B cell (primary cell): ENCODE data around the gene TKT. TPM values are rescaled to one million over a fixed set of nuclear protein-coding genes. Genes with fewer than 3 reads are reported as not detected.

Experiments
- ATAC-seq: fragments of 200-7000 bp; cut with Tn5 transposase; one replicate; pipeline ENCODE4 v1.10.0; 2021; ENCODE audit warnings: low read depth, mild to moderate bottlenecking, moderate number of reproducible peaks, moderate library complexity
- CTCF ChIA-PET: fragments of 350-600 bp; sonication (Branson Sonifier 250); formaldehyde crosslinking; loops from one replicate; lab custom pipeline; 2021; ENCODE audit warnings: antibody characterized with exemption, inconsistent platforms; lab: Charles Lee
- POLR2A ChIA-PET: fragments of 350-600 bp; sonication (Branson Sonifier 250); formaldehyde crosslinking; loops from one replicate; lab custom pipeline; 2021; ENCODE audit warnings: antibody characterized with exemption; lab: Charles Lee
- DNase-seq: peaks from one replicate; pipeline ENCODE4 v3.0.0; 2013
- H2AFZ ChIP-seq: 2 replicates; pipeline ENCODE4 v1.6.1; 2012; ENCODE audit warnings: mild to moderate bottlenecking, low read depth, low read length; ENCODE audit not compliant: insufficient read depth, poor library complexity, severe bottlenecking
- H3K27ac ChIP-seq, 2 donors: 1 replicate in 1 of 2; 2 replicates in 1 of 2; pipeline ENCODE4 v1.5.1; 2012 to 2013; ENCODE audit warnings: low read length in 2 of 2, mild to moderate bottlenecking in 2 of 2, moderate library complexity in 1 of 2
- H3K27me3 ChIP-seq, 4 experiments: fragments of 200-600 bp in 1 of 4; sonication (generic) in 1 of 4; replicated peaks in 1 of 4; 1 replicate in 2 of 4; 2 replicates in 2 of 4; pipeline versions ENCODE4 v1.6.1 to v1.7.0; 2013 to 2016; ENCODE audit warnings: low read length in 3 of 4, mild to moderate bottlenecking in 2 of 4, mixed read lengths in 1 of 4, moderate library complexity in 1 of 4; ENCODE audit not compliant: insufficient read depth in 4 of 4, control insufficient read depth in 3 of 4; ENCODE audit errors: control extremely low read depth in 1 of 4
- H3K36me3 ChIP-seq, 2 experiments: replicated peaks in 1 of 2; 1 replicate in 1 of 2; 2 replicates in 1 of 2; pipeline versions ENCODE4 v1.6.1 to v1.7.1; 2013; ENCODE audit warnings: low read length in 1 of 2; ENCODE audit not compliant: insufficient read depth in 2 of 2, control insufficient read depth in 1 of 2; ENCODE audit errors: control extremely low read depth in 1 of 2, extremely low read depth in 1 of 2
- H3K4me1 ChIP-seq, 2 donors: fragments of 200-600 bp in 1 of 2; sonication (generic) in 1 of 2; 1 replicate in 1 of 2; 2 replicates in 1 of 2; pipeline versions ENCODE4 v1.5.1 to v1.6.1; 2013 to 2017; ENCODE audit warnings: low read length in 2 of 2; ENCODE audit not compliant: control insufficient read depth in 2 of 2, insufficient read depth in 2 of 2
- H3K4me2 ChIP-seq: replicated peaks from 2 replicates; pipeline ENCODE3; 2012; ENCODE audit warnings: mild to moderate bottlenecking, low read depth, low read length; ENCODE audit not compliant: poor library complexity, severe bottlenecking
- H3K4me3 ChIP-seq, 5 experiments: fragments of 200-600 bp in 1 of 5; sonication (generic) in 1 of 5; 1 replicate in 3 of 5; 2 replicates in 2 of 5; pipeline versions ENCODE4 v1.5.1 to v1.7.0; 2011 to 2016; ENCODE audit warnings: low read length in 4 of 5, mild to moderate bottlenecking in 4 of 5, low read depth in 2 of 5, control low read depth in 1 of 5, moderate library complexity in 1 of 5; ENCODE audit not compliant: insufficient read depth in 1 of 5; ENCODE audit errors: control extremely low read depth in 1 of 5, extremely low read depth in 1 of 5
- H3K79me2 ChIP-seq: fragments of 200-600 bp; sonication (generic); one replicate; pipeline ENCODE4 v1.6.0; 2016; ENCODE audit warnings: low read length; ENCODE audit not compliant: control insufficient read depth, insufficient read depth
- H3K9ac ChIP-seq: fragments of 200-600 bp; sonication (generic); 2 replicates; pipeline ENCODE4 v1.6.1; 2017; ENCODE audit warnings: mild to moderate bottlenecking, low read length, moderate library complexity
- H3K9me3 ChIP-seq, 3 donors: one replicate each; pipeline versions ENCODE4 v1.6.1 to v1.7.1; 2013; ENCODE audit warnings: low read length in 2 of 3; ENCODE audit not compliant: control insufficient read depth in 2 of 3, insufficient read depth in 1 of 3; ENCODE audit errors: control extremely low read depth in 1 of 3
- H4K20me1 ChIP-seq: 2 replicates; pipeline ENCODE4 v1.6.0; 2012; ENCODE audit warnings: mild to moderate bottlenecking, low read length; ENCODE audit not compliant: insufficient read depth, control insufficient read depth, poor library complexity, severe bottlenecking
- H3K27ac Mint-ChIP-seq: one replicate; pipeline ENCODE4 v1.8.0; 2021; ENCODE audit warnings: mixed read lengths
- H3K27me3 Mint-ChIP-seq: one replicate; pipeline ENCODE4 v1.8.0; 2021; ENCODE audit warnings: mixed read lengths
- H3K4me1 Mint-ChIP-seq: one replicate; pipeline ENCODE4 v1.8.0; 2021; ENCODE audit warnings: mixed read lengths
- H3K4me3 Mint-ChIP-seq: one replicate; pipeline ENCODE4 v1.8.0; 2021; ENCODE audit warnings: mixed read lengths
- H3K9me3 Mint-ChIP-seq: one replicate; pipeline ENCODE4 v1.8.0; 2022; ENCODE audit warnings: mixed read lengths; ENCODE audit not compliant: insufficient read depth
- EZH2 ChIP-seq: IDR thresholded peaks from 2 replicates; pipeline ENCODE4 v1.6.1; 2012; ENCODE audit warnings: borderline replicate concordance, low read depth, mild to moderate bottlenecking, moderate library complexity, low read length; ENCODE audit not compliant: insufficient read depth, poor library complexity, severe bottlenecking
- WGBS: methylation state at CpG from one replicate; pipeline ENCODE4 v1.1.5; 2013; ENCODE audit warnings: missing lambda C conversion rate; ENCODE audit not compliant: insufficient coverage; 5-methylcytosine and 5-hydroxymethylcytosine counted together
- intact Hi-C: fragments of 100-400 bp; cut with micrococcal nuclease; formaldehyde crosslinking; loops from one replicate; pipeline ENCODE4 v1.10.0; 2022
- polyA plus RNA-seq: library from polyadenylated mRNA; depleted of rRNA; stranded (reverse); fragments of >200 nt; gene quantifications from 2 replicates; pipeline ENCODE4 v1.2.3, GENCODE V29; 2012
- total RNA-seq, 2 donors: library from RNA; stranded (reverse); fragments of 120-200 nt in 1 of 2; gene quantifications; 1 replicate in 1 of 2; 2 replicates in 1 of 2; pipeline versions ENCODE4 v1.2.3 to v1.2.4, GENCODE V29; 2013 to 2022
- TF ChIP-seq, protein P1 (sequence below): fragments of 200-600 bp; IDR thresholded peaks from one replicate; pipeline ENCODE4 v1.8.0; 2022; ENCODE audit warnings: antibody characterized with exemption, mild to moderate bottlenecking

Gene TKT
- total and polyA plus RNA-seq, 2 donors (not counting 1 experiment from before 2014, with no cell fraction given): 69.5 to 81.0 TPM

DNA sequence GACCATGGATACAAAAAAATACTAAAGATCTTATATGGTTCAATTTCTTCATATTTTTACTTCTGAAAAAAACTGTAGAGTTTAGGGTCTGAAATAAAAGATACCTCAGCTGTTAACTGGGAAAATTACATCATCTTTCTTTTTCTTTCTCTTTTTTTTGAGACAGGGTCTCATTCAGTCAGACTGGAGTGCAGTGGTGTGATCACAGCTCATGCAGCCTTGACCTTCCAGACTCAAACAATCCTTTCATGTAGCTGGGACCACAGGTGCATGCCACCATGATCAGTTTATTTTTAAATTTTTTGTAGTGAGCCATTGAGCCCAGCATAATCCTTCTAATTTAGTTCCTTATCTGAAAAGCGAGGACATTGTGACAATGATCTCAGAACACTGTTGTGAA is 39.6 kb upstream of the TKT start:
- Histone ChIP-seq H3K79me2 (no peaks in the 10 kb centered on the region), H3K27ac (no peak overlapping the region), H4K20me1 (no peaks in the 10 kb centered on the region), H3K4me2 (no peak overlapping the region), H3K9me3 (no peaks in the 10 kb centered on the region), H3K27me3 (no peaks in the 10 kb centered on the region), H3K4me3 (no peak overlapping the region), H3K9ac (no peak overlapping the region), H3K4me1 (no peaks in the 10 kb centered on the region), H2AFZ (no peak overlapping the region), H3K36me3 (peaks cover 11 to 53% of the 10 kb centered on the region in 2 experiments)
- ATAC-seq (no peak), DNase-seq (no peak)
- peaks cover 4% of the 10 kb centered on the region for H3K4me1 Mint-ChIP-seq
- no peak overlapping the region for H3K4me3 Mint-ChIP-seq
- no CpG with 5 or more reads among the region's 1 CpG for WGBS
- POLR2A ChIA-PET: no interaction called here
- no peaks in the 10 kb centered on the region for H3K27me3 Mint-ChIP-seq
- intact Hi-C loops: loop anchor here (10.0 kb wide), 1 partner anchor 1879 kb away; no protein-coding TSS in a partner anchor
- H3K27ac Mint-ChIP-seq: no peak overlapping the region
- TF ChIP-seq, protein P1, sequence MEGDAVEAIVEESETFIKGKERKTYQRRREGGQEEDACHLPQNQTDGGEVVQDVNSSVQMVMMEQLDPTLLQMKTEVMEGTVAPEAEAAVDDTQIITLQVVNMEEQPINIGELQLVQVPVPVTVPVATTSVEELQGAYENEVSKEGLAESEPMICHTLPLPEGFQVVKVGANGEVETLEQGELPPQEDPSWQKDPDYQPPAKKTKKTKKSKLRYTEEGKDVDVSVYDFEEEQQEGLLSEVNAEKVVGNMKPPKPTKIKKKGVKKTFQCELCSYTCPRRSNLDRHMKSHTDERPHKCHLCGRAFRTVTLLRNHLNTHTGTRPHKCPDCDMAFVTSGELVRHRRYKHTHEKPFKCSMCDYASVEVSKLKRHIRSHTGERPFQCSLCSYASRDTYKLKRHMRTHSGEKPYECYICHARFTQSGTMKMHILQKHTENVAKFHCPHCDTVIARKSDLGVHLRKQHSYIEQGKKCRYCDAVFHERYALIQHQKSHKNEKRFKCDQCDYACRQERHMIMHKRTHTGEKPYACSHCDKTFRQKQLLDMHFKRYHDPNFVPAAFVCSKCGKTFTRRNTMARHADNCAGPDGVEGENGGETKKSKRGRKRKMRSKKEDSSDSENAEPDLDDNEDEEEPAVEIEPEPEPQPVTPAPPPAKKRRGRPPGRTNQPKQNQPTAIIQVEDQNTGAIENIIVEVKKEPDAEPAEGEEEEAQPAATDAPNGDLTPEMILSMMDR: no peak
- no peak for TF ChIP-seq EZH2
- CTCF ChIA-PET: interaction anchor here (0.8 to 1.1 kb wide), 2 partner anchors 10 to 12 kb away, joined by 3 read pairs; no protein-coding TSS in a partner anchor
- H3K9me3 Mint-ChIP-seq: no peaks in the 10 kb centered on the region

DNA sequence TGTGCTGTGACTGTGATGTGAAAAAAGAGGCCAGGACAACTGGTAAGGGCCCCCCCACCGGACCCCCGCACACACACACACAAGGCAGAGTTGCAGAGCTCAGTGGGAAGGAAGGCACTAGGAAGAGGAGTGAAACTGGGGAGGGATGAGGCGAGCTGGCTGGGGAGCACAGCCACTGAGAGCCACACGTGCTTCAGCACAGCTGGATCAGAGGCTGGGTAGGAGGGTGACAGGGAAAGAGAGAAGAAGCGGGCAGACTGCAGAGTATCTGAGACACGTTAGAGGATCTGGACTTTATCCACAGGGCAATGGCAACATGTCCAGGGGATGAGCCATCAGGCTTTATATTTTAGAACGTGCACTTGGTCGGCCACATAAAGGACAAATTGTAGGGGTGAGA is 38.0 kb upstream of the TKT start:
- H3K4me3 ChIP-seq: no peak overlapping the region
- Mint-ChIP-seq H3K4me1 (no peaks in the 10 kb centered on the region), H3K9me3 (no peaks in the 10 kb centered on the region), H3K27ac (no peak overlapping the region), H3K4me3 (no peak overlapping the region), H3K27me3 (no peaks in the 10 kb centered on the region)
- no peaks in the 10 kb centered on the region for H3K9me3 ChIP-seq
- 96% methylated on average over 7 of the region's 8 CpGs for WGBS
- ATAC-seq (no peak), DNase-seq (no peak)
- peaks cover 9 to 54% of the 10 kb centered on the region in 2 experiments for H3K36me3 ChIP-seq
- H3K27ac ChIP-seq: no peak overlapping the region
- TF ChIP-seq EZH2: no peak
- TF ChIP-seq, protein P1: no peak
- H3K9ac ChIP-seq: no peak overlapping the region
- no peak overlapping the region for H3K4me2 ChIP-seq
- H3K27me3 ChIP-seq: no peaks in the 10 kb centered on the region
- intact Hi-C loops: loop anchor here (10.0 kb wide), 1 partner anchor 1881 kb away; no protein-coding TSS in a partner anchor
- H2AFZ ChIP-seq: no peak overlapping the region
- H3K4me1 ChIP-seq: no peaks in the 10 kb centered on the region
- ChIA-PET POLR2A (no interaction called here), CTCF (no interaction called here)
- no peaks in the 10 kb centered on the region for H3K79me2 ChIP-seq
- no peaks in the 10 kb centered on the region for H4K20me1 ChIP-seq
